GM10266 (cell line): Measurements from ENCODE around the gene EXOC4.

Experiments
- DNase-seq: peaks from one replicate; pipeline ENCODE4 v3.0.0; 2012; ENCODE audit errors: extremely low spot score
- CTCF ChIP-seq: IDR thresholded peaks from 2 replicates; pipeline ENCODE4 v1.5.1; 2012; ENCODE audit warnings: mild to moderate bottlenecking, low read depth; ENCODE audit not compliant: control insufficient read depth, insufficient read depth; ENCODE audit errors: missing control alignments

EXOC4 gene

GRCh38 chr7:134105841-134106240 is 853.0 kb downstream of the EXOC4 start:
- TF ChIP-seq CTCF: no peak
- no peak for DNase-seq

GRCh38 chr7:134108802-134109201 is 855.9 kb downstream of the EXOC4 start:
- TF ChIP-seq CTCF: no peak
- no peak for DNase-seq

- TF ChIP-seq CTCF: no peak
- no peak for DNase-seq
Measured at GRCh38 chr7:134113655-134114054, 860.8 kb downstream of the EXOC4 start.

- no peak for DNase-seq
- TF ChIP-seq CTCF: no peak
Measured at GRCh38 chr7:134114992-134115391, 862.1 kb downstream of the EXOC4 start.
